DOHH2 (cell line): ENCODE measurements around the gene INTS7.

ENCODE experiments used
- H3F3A ChIP-seq: fragments of 200-600 bp; sonication (generic), shearing (Covaris generic); 2 replicates; pipeline ENCODE4 v1.6.0; 2016; ENCODE audit warnings: antibody characterized with exemption, mild to moderate bottlenecking; ENCODE audit not compliant: control insufficient read depth, insufficient read depth
- H3K27ac ChIP-seq: fragments of 200-600 bp; sonication (generic); 2 replicates; pipeline ENCODE4 v1.5.1; 2014; ENCODE audit warnings: low read depth, mild to moderate bottlenecking, low read length, moderate library complexity
- H3K27me3 ChIP-seq: fragments of 200-600 bp; sonication (generic); 2 replicates; pipeline ENCODE4 v1.6.1; 2014; ENCODE audit warnings: mild to moderate bottlenecking, low read length, mixed read lengths; ENCODE audit not compliant: control insufficient read depth
- H3K36me3 ChIP-seq: fragments of 200-600 bp; sonication (generic); 2 replicates; pipeline ENCODE4 v1.6.1; 2014; ENCODE audit warnings: mild to moderate bottlenecking, low read length, moderate library complexity, mixed read lengths; ENCODE audit not compliant: control insufficient read depth
- H3K4me1 ChIP-seq: fragments of 200-600 bp; sonication (generic); 2 replicates; pipeline ENCODE4 v1.6.1; 2014; ENCODE audit warnings: mild to moderate bottlenecking, low read length, mixed read lengths; ENCODE audit not compliant: control insufficient read depth
- H3K4me2 ChIP-seq: fragments of 200-600 bp; sonication (generic); 2 replicates; pipeline ENCODE4 v1.6.0; 2014; ENCODE audit warnings: mild to moderate bottlenecking, low read length, moderate library complexity
- H3K4me3 ChIP-seq: fragments of 200-600 bp; sonication (generic); 2 replicates; pipeline ENCODE4 v1.5.1; 2014; ENCODE audit warnings: mild to moderate bottlenecking, low read length, mixed read lengths
- H3K79me2 ChIP-seq: fragments of 200-600 bp; sonication (generic); 2 replicates; pipeline ENCODE4 v1.6.1; 2014; ENCODE audit warnings: mild to moderate bottlenecking, low read length, mixed read lengths; ENCODE audit not compliant: control insufficient read depth
- H3K9me2 ChIP-seq: fragments of 200-600 bp; sonication (generic); replicated peaks from 2 replicates; pipeline ENCODE4 v1.6.1; 2014; ENCODE audit warnings: mild to moderate bottlenecking, low read length, mixed read lengths; ENCODE audit not compliant: control insufficient read depth
- H3K9me3 ChIP-seq: fragments of 200-600 bp; sonication (generic); 2 replicates; pipeline ENCODE4 v1.6.1; 2014; ENCODE audit warnings: antibody characterized with exemption, low read length, mixed read lengths; ENCODE audit not compliant: control insufficient read depth, insufficient read depth
- H4K20me1 ChIP-seq: fragments of 200-600 bp; sonication (generic); 2 replicates; pipeline ENCODE4 v1.6.0; 2014; ENCODE audit warnings: low read depth, mild to moderate bottlenecking, antibody characterized with exemption, low read length, moderate library complexity; ENCODE audit not compliant: control insufficient read depth, insufficient read depth
- EZH2phosphoT487 ChIP-seq: fragments of 200-600 bp; sonication (generic); IDR thresholded peaks from 2 replicates; pipeline ENCODE4 v1.6.1; 2017; ENCODE audit warnings: borderline replicate concordance, mild to moderate bottlenecking, antibody characterized with exemption, low read length, moderate library complexity, mixed read lengths
- TF ChIP-seq, protein P1 (sequence below): fragments of 200-600 bp; sonication (generic); IDR thresholded peaks from one replicate; pipeline ENCODE4 v1.5.1; 2014; ENCODE audit warnings: antibody characterized with exemption, mild to moderate bottlenecking, low read depth, low read length; ENCODE audit not compliant: poor library complexity, severe bottlenecking

The INTS7 gene

DNA sequence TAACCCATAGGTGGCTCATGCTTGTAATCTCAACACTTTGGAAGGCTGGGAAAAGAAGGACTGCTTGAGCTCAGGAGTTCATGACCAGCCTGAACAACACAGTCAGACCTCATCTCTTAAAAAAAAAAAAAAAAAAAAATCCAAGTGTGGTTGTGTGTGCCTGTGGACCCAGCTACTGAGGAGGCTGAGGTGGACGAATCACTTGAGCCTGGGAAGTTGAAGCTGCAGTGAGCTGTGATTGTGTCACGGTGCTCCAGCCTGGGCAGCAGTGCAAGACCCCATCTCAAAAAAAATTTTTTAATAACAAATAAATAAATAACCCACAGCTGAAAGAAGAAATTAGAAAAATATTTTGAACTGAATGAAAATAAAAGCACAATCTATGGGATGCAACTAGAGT lies 13.8 kb downstream of the INTS7 start:
- Histone ChIP-seq H3K4me3 (no peak overlapping the region), H3K4me2 (no peak overlapping the region), H3K36me3 (peaks cover 37% of the 10 kb centered on the region), H3K4me1 (no peaks in the 10 kb centered on the region), H3F3A (peaks cover 6% of the 10 kb centered on the region; the same call in 1 of the 2 replicates), H3K27me3 (no peaks in the 10 kb centered on the region), H3K9me3 (peaks cover 8% of the 10 kb centered on the region), H3K9me2 (no peaks in the 10 kb centered on the region), H4K20me1 (no peaks in the 10 kb centered on the region), H3K79me2 (peaks cover 51% of the 10 kb centered on the region), H3K27ac (no peak overlapping the region)
- no peak for TF ChIP-seq EZH2phosphoT487

DNA sequence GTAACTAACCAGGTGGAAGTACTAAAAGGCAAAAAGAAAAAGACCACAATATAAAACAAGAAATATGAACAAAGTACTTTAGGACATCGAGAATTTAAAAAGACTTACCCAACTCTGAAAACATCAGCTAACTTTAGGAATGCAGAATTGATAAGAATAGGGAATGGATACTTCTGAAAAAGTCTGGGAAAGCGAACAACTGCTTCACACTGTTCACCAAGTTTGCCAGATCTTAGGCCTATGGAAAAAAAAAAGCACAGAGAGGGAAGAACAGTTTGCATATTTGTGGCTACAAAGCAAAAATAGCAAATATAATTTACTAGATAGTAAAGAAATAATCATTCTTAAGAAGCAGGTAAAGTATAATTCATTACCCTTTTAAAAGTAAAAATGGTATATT lies 14.4 kb downstream of the INTS7 start:
- no peak overlapping the region for H3K4me3 ChIP-seq
- no peak overlapping the region for H3K27ac ChIP-seq
- peaks cover 6% of the 10 kb centered on the region; the same call in 1 of the 2 replicates for H3F3A ChIP-seq
- H4K20me1 ChIP-seq, result no peaks in the 10 kb centered on the region
- TF ChIP-seq, protein P1, sequence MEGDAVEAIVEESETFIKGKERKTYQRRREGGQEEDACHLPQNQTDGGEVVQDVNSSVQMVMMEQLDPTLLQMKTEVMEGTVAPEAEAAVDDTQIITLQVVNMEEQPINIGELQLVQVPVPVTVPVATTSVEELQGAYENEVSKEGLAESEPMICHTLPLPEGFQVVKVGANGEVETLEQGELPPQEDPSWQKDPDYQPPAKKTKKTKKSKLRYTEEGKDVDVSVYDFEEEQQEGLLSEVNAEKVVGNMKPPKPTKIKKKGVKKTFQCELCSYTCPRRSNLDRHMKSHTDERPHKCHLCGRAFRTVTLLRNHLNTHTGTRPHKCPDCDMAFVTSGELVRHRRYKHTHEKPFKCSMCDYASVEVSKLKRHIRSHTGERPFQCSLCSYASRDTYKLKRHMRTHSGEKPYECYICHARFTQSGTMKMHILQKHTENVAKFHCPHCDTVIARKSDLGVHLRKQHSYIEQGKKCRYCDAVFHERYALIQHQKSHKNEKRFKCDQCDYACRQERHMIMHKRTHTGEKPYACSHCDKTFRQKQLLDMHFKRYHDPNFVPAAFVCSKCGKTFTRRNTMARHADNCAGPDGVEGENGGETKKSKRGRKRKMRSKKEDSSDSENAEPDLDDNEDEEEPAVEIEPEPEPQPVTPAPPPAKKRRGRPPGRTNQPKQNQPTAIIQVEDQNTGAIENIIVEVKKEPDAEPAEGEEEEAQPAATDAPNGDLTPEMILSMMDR, result no peak
- TF ChIP-seq EZH2phosphoT487, result no peak
- peaks cover 45% of the 10 kb centered on the region for H3K79me2 ChIP-seq
- peaks cover 39% of the 10 kb centered on the region for H3K36me3 ChIP-seq
- no peaks in the 10 kb centered on the region for H3K4me1 ChIP-seq
- H3K9me3 ChIP-seq, result peaks cover 6% of the 10 kb centered on the region
- H3K4me2 ChIP-seq, result no peak overlapping the region
- no peaks in the 10 kb centered on the region for H3K9me2 ChIP-seq
- H3K27me3 ChIP-seq, result no peaks in the 10 kb centered on the region

DNA sequence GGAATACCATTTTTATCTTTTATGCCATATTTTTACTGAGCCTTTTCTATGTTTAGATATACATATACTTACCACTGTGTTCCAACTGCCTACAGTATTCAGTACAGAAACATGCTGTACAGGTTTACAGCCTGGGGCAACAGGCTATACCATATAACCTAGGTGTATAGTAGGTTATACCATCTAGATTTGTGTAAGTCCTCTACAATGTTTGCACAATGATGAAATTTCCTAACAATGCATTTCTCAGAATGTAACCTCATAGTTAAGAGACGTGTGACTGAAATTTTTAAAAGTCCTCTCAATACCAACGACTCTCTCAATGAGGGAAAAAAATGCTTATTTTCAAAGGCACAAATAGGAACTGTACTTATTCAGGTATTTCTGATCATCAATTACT lies 21.7 kb downstream of the INTS7 start:
- Histone ChIP-seq H3K79me2 (no peaks in the 10 kb centered on the region), H4K20me1 (no peaks in the 10 kb centered on the region), H3K4me3 (no peak overlapping the region), H3K36me3 (peaks cover 44% of the 10 kb centered on the region), H3K4me2 (no peak overlapping the region), H3K27me3 (no peaks in the 10 kb centered on the region), H3K9me2 (no peaks in the 10 kb centered on the region), H3K27ac (no peak overlapping the region), H3F3A (no peaks in the 10 kb centered on the region; the same call in 1 of the 2 replicates), H3K4me1 (no peaks in the 10 kb centered on the region), H3K9me3 (no peaks in the 10 kb centered on the region)
- TF ChIP-seq EZH2phosphoT487, result no peak
- TF ChIP-seq, protein P1, result no peak

DNA sequence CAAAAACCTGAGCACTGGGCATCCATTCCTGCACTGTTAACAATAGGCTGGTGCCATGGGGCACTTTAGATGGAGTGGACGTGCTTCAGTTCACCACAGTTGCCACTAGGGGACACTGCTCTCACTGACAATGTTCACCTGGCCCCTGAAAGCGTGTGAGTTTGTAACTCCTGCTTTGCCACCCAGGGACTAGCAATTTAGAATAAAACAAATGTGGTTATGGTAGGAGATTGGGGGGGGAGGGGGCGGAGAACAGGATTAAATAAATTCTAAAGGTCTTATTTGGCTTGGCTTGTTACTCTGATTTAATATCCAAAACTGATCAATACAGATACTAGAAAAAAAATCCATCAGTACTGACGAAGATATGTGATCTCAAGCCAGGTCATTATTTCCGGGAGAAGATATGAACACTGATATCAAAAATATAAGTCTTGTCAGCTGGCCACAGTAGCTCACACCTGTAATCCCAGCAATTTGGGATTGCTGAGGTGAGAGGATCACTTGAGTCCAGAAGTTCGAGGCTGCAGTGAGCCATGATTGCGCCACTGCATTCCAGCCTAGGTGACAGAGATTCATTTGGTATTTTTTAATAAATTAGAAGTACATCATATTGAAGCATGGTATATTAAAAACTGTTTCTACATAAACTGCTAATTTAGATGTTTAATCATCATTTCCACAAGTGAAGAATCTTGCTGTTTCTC lies 23.2 kb downstream of the INTS7 start:
- Histone ChIP-seq H3K4me2 (no peak overlapping the region), H3K79me2 (no peaks in the 10 kb centered on the region), H3K36me3 (peaks cover 51% of the 10 kb centered on the region), H3K9me2 (no peaks in the 10 kb centered on the region), H3K4me3 (no peak overlapping the region), H3K27ac (no peak overlapping the region), H4K20me1 (no peaks in the 10 kb centered on the region), H3K27me3 (no peaks in the 10 kb centered on the region), H3F3A (no peaks in the 10 kb centered on the region; the same call in 1 of the 2 replicates), H3K4me1 (no peaks in the 10 kb centered on the region), H3K9me3 (no peaks in the 10 kb centered on the region)
- TF ChIP-seq EZH2phosphoT487, result no peak
- TF ChIP-seq, protein P1, result peak; percentile 88
